ENCODE results near the gene ITM2C.

The ITM2C gene

DNA sequence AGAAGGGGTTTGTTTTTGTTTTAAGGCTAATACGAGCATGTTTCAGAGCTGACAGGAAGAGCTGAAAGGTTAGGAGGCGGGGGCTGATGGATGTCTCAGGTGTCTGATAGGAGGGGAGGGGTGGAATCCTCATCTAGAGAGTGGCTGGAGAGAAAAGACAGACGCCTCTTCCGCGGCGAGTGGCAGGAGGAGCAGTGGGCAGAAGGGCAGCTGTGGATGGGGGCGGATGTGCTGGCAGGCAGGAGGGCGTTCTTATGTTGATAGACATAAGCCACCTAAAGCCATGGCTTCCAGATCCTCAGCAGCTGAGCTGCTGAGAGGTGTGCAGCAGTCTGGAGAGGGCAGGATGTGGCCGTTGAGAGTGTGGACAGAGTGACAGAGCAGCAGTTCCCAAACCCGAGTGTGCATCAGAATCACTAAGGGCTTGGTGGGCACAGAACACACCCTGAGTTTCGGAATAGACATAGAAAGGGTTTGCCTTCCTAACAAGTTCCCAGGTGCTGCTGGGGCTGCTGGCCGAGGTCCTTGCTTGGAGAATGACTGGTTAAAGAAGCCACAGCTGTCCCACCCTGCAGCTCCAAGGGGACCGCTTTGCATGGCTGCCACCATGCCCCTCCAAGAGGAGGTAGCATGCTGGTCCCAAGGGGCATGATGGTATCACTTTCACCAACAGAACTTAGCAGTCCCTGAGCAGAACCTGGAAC is 3.0 kb upstream of the ITM2C start:
- H3K4me3 ChIP-seq (ENCODE audit: low read length), result no peak overlapping the region
- H3K9ac ChIP-seq (ENCODE audit: low read depth, low read length), result no peak overlapping the region
- peaks cover 55% of the 10 kb centered on the region for H3K27me3 ChIP-seq (ENCODE audit: control insufficient read depth, insufficient read depth, low read length)
- H3K9me3 ChIP-seq (replicated peaks; ENCODE audit: low read length), result no peaks in the 10 kb centered on the region
- no peaks in the 10 kb centered on the region for H3K36me3 ChIP-seq (ENCODE audit: insufficient read depth, low read length)
- no peak overlapping the region for H3K4me2 ChIP-seq (ENCODE audit: low read length)
- peaks cover 5% of the 10 kb centered on the region for H3K4me1 ChIP-seq (ENCODE audit: control insufficient read depth, insufficient read depth, low read length)

DNA sequence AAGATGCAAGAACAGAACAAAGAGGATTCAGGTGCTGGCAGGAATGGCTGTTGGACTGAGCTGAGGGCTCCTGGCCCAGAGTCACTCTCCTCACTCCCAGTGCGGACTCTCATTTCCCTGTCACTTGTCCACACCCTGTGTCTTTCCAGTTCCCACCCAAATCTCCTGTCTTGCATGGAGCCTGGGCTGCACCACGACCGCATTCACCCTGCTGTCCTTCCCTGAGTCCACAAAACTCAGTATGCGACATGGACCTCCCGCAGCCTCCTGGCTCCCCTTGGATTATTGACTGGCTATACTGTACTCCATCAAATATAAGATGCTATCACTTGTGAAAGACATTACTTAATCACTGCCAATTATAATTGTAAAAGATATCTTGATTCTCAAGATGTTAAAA is 2.5 kb upstream of the ITM2C start:
- Histone ChIP-seq H3K4me3 (ENCODE audit: low read length) (no peak overlapping the region), H3K36me3 (ENCODE audit: insufficient read depth, low read length) (no peaks in the 10 kb centered on the region), H3K4me1 (ENCODE audit: control insufficient read depth, insufficient read depth, low read length) (peaks cover 11% of the 10 kb centered on the region), H3K4me2 (ENCODE audit: low read length) (no peak overlapping the region), H3K9ac (ENCODE audit: low read depth, low read length) (no peak overlapping the region), H3K9me3 (replicated peaks; ENCODE audit: low read length) (no peaks in the 10 kb centered on the region), H3K27me3 (ENCODE audit: control insufficient read depth, insufficient read depth, low read length) (peaks cover 54% of the 10 kb centered on the region)

DNA sequence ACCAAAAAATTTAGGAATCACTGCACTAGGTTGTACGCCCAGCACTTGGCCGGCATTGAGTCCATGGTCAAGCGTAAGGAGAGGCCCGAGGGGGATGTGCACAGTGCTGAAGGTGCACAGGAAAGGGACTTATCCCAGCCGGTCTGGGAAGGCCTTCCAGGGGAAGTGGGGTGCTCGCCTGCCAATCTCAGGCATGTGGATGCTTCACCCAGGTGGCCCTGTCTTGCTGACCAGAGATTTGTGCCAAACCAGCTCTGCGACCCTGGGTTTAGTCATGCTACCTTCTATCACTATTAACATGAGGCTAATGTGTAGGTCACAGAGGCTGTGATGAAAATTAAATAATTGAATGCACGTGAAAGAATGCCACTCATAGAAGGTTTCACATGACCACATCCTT is 1.7 kb upstream of the ITM2C start:
- H3K9ac ChIP-seq (ENCODE audit: low read depth, low read length), result no peak overlapping the region
- no peaks in the 10 kb centered on the region for H3K9me3 ChIP-seq (replicated peaks; ENCODE audit: low read length)
- no peak overlapping the region for H3K4me3 ChIP-seq (ENCODE audit: low read length)
- H3K4me1 ChIP-seq (ENCODE audit: control insufficient read depth, insufficient read depth, low read length), result peaks cover 11% of the 10 kb centered on the region
- peaks cover 47% of the 10 kb centered on the region for H3K27me3 ChIP-seq (ENCODE audit: control insufficient read depth, insufficient read depth, low read length)
- no peak overlapping the region for H3K4me2 ChIP-seq (ENCODE audit: low read length)
- H3K36me3 ChIP-seq (ENCODE audit: insufficient read depth, low read length), result no peaks in the 10 kb centered on the region

DNA sequence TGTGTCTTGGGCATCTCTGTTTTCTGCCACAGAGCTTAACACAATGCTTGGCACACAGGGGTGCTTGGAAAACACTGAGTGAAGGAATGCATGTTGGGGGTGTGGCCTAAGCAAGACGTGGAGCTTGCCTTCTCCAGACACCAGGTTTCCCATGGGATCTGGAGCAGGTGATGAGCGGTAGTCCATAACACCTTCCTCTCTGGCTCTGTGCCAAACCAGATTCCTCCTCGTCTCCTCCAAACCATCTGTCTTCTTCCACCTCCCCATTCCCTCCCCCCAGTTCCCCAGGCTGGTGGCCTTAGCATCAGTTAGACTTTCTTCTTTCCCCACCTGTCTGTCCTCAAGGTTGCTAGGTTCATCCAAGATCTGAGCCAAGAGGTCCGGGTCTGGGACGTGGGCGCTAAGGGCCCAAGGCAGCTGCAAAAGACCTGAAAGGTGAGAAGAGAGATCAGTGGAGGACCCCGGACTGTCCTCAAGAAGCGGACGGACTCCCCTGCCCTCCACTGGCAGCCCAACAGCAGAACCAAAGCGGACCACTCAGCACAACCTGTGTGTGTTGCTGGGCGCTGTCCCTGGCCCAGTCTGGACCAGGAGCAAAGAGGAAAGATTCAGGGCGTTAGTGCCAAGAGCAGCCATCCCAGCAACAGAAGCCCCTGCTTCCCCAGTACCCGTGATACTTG is 1.2 kb upstream of the ITM2C start:
- H3K9ac ChIP-seq (ENCODE audit: low read depth, low read length), result no peak overlapping the region
- H3K4me2 ChIP-seq (ENCODE audit: low read length), result no peak overlapping the region
- no peaks in the 10 kb centered on the region for H3K9me3 ChIP-seq (replicated peaks; ENCODE audit: low read length)
- H3K4me3 ChIP-seq (ENCODE audit: low read length), result no peak overlapping the region
- peaks cover 43% of the 10 kb centered on the region for H3K27me3 ChIP-seq (ENCODE audit: control insufficient read depth, insufficient read depth, low read length)
- H3K4me1 ChIP-seq (ENCODE audit: control insufficient read depth, insufficient read depth, low read length), result peaks cover 11% of the 10 kb centered on the region
- H3K36me3 ChIP-seq (ENCODE audit: insufficient read depth, low read length), result no peaks in the 10 kb centered on the region

DNA sequence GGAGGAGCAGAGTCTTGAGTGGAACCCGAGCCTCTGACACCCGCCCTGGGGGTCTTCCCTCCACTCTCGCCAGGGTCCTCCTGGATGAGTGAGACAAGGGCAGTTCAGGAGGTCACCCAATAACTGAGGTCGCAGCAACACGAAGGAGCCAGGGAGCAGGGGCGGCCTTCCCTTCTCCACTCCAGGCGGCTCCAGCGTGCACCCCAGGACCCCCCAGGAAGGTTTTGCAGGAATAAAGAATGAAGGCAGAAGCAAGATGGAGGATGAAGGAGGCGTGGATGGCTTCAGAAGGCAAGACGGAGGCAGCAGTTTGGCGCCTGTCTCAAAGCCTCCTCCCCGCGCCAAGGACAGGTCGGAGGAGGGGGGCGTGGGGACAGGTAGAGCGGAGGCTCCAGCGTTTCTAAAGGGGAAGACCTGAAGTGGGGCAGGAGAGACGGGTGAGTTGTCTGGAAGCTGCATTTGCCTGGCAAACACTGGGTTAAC is 579 bp upstream of the ITM2C start:
- H3K4me1 ChIP-seq (ENCODE audit: control insufficient read depth, insufficient read depth, low read length), result peaks cover 11% of the 10 kb centered on the region
- peaks cover 41% of the 10 kb centered on the region for H3K27me3 ChIP-seq (ENCODE audit: control insufficient read depth, insufficient read depth, low read length)
- H3K36me3 ChIP-seq (ENCODE audit: insufficient read depth, low read length), result no peaks in the 10 kb centered on the region
- peak overlapping the region; percentile 91 for H3K4me3 ChIP-seq (ENCODE audit: low read length)
- peak overlapping the region; percentile 97 for H3K4me2 ChIP-seq (ENCODE audit: low read length)
- H3K9ac ChIP-seq (ENCODE audit: low read depth, low read length), result peak overlapping the region; percentile 38
- H3K9me3 ChIP-seq (replicated peaks; ENCODE audit: low read length), result no peaks in the 10 kb centered on the region

DNA sequence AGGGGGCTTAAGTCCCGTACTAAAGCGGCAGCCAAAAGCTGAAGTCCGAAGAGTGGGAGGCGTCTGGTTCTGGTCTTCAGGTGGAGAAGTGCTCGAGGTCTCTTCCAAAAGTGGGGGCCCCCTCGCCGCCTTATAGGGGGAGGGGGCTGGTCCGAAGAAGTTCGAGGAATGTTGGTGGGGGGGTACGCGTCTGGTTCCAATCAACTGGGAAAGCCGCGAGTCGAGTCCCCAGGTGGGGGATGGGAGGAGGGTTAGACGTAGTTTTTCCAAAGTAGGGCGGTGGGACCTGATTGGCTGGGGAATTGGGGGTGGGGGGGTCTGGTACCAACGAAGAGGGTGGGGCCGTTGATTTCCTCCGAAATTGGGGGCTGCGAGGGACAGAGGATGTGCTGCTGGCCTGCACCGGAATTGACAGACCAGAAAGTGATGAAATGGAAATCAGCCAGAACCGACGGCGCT is 594 bp downstream of the ITM2C start:
- Histone ChIP-seq H3K4me3 (ENCODE audit: low read length) (peak overlapping the region; percentile 91), H3K4me2 (ENCODE audit: low read length) (peak overlapping the region; percentile 97), H3K36me3 (ENCODE audit: insufficient read depth, low read length) (no peaks in the 10 kb centered on the region), H3K9me3 (replicated peaks; ENCODE audit: low read length) (no peaks in the 10 kb centered on the region), H3K9ac (ENCODE audit: low read depth, low read length) (peak overlapping the region; percentile 78), H3K4me1 (ENCODE audit: control insufficient read depth, insufficient read depth, low read length) (peaks cover 11% of the 10 kb centered on the region), H3K27me3 (ENCODE audit: control insufficient read depth, insufficient read depth, low read length) (peaks cover 33% of the 10 kb centered on the region)

DNA sequence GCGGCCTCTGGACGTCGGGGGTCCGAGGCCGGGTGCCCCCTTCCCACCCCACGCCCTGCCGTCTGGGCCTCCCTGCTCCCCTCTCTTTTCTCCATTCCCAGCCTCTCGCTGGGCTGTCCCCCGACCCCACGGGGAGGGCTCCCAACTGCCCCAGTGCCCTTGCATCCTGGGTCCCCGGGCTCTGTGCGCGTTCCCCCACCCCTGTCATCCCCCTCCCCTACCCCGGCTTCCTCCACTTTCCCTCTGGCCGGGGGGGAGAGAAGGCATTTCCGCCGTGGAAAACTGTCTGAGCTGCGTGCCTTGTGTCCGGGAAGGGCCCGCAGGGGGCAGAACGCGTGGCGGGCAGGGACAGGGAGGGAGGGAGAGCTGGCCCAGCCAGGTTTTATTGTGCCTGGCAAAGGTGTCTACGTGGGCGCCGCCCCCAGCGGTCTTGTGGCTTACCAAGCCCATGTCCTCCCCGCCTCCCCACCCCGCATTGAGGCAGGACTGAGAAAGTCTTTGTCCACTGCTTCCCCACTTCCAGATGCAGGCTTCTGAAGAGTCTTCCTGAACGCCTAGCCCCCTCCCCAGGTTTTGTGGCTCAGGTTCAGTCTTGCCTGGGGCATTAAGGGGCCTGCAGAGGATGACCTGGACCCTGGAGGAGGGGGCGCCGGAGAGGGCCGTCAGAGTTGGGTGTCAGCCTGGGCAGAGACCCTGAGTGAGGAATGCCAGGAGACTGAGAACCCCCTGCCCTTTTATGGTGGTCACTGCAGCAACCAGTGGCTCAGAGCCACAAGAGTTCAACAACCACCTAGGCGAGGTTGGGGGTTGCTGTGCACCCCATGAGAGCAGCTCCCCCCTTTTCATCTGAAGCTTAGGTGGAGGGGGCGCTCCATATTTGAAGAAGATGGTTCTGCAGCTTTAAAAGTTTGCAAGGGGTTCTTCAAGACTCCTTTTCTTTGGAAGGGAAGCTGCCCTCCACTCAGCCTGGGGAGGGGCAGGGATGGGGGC is 1.3 kb downstream of the ITM2C start:
- Histone ChIP-seq H3K4me1 (ENCODE audit: control insufficient read depth, insufficient read depth, low read length) (peaks cover 11% of the 10 kb centered on the region), H3K4me3 (ENCODE audit: low read length) (peak overlapping the region; percentile 45), H3K27me3 (ENCODE audit: control insufficient read depth, insufficient read depth, low read length) (peaks cover 27% of the 10 kb centered on the region), H3K4me2 (ENCODE audit: low read length) (peak overlapping the region; percentile 97), H3K9me3 (replicated peaks; ENCODE audit: low read length) (no peaks in the 10 kb centered on the region), H3K36me3 (ENCODE audit: insufficient read depth, low read length) (no peaks in the 10 kb centered on the region), H3K9ac (ENCODE audit: low read depth, low read length) (no peak overlapping the region)

DNA sequence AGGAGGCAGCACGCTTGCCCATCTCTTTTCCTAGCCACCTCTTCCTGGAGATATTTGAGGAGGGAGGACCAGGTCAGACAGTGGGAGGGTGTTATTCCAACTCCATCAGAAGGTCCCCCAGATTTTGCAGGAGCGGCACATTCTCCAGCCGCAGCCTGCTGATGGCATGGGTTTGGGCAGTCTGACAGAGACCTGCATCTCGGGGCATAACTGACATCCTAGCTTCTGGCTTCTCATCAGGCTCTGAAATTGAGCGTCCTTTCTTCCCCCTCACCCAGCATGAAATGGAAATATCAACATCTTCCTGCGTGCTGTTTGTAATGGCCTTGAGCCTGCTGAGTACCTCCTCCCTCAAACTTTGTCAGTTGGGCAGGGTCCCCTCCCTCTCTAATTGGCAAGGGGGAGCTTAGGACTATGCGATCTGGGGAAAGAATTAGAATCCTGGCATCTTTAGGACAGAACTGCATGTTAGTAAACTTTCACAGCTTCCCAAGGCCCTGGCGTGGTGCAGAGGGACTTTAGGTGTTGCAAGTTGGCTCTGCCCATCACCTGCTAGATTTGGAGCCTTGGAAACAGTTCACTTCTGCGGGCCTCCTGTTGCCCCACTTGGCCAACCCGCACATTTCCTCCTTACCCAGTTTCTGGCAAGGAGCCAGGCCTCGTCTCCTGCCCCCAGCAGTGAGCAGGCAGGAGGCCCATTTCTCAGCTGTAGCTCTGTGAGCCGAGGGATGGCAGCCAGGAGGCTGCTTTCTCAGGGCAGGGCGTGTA is 2.2 kb downstream of the ITM2C start:
- H3K4me1 ChIP-seq (ENCODE audit: control insufficient read depth, insufficient read depth, low read length), result peaks cover 11% of the 10 kb centered on the region
- no peaks in the 10 kb centered on the region for H3K36me3 ChIP-seq (ENCODE audit: insufficient read depth, low read length)
- no peaks in the 10 kb centered on the region for H3K9me3 ChIP-seq (replicated peaks; ENCODE audit: low read length)
- no peak overlapping the region for H3K9ac ChIP-seq (ENCODE audit: low read depth, low read length)
- H3K4me2 ChIP-seq (ENCODE audit: low read length), result no peak overlapping the region
- H3K4me3 ChIP-seq (ENCODE audit: low read length), result no peak overlapping the region
- peaks cover 18% of the 10 kb centered on the region for H3K27me3 ChIP-seq (ENCODE audit: control insufficient read depth, insufficient read depth, low read length)

DNA sequence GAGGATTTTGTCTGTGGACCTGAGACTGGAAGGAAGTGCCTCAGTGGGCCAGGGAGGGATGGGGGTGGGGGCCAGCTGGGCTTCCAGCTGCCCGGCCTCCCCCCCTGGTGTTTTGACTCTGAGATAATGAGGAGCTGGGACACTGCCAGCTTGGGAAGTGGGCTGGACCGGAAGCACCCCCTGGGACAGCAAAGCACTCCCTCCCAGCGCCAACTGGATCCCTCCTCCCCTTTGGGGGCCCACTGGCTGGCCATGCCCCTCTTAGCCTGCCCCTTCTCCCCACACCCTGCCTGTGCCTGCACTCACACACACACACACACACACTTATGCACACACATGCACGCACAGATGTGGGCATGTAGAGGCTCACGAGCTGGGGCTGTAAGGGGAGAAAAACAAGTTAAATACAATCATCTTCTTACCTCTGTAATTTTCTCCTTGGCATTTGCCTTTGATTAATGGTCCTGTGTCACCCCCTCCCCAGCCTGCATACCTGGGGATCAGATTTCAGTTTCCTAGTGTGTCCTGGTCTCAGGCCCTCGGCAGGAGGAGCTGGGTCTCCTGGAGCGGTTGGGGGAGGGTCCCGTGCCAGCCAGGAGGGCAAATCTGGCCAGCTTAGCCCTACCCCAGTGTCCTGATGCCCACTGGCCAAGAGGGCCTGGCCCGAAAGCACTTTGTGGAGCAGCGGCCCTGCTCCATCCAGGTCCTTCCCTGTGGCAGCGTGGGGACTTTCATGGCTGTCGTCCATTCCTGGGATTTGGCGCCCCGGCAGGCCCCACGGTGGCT is 3.6 kb downstream of the ITM2C start:
- Histone ChIP-seq H3K27me3 (ENCODE audit: control insufficient read depth, insufficient read depth, low read length) (peaks cover 4% of the 10 kb centered on the region), H3K4me3 (ENCODE audit: low read length) (no peak overlapping the region), H3K9ac (ENCODE audit: low read depth, low read length) (no peak overlapping the region), H3K9me3 (replicated peaks; ENCODE audit: low read length) (no peaks in the 10 kb centered on the region), H3K4me1 (ENCODE audit: control insufficient read depth, insufficient read depth, low read length) (peaks cover 11% of the 10 kb centered on the region), H3K4me2 (ENCODE audit: low read length) (no peak overlapping the region), H3K36me3 (ENCODE audit: insufficient read depth, low read length) (no peaks in the 10 kb centered on the region)
